IPS-NIHi7 (cell line): ENCODE data around the gene TNS4.

ENCODE experiments used
- DNase-seq: peaks from one replicate; pipeline ENCODE4 v3.0.0; 2012; ENCODE audit warnings: mixed read lengths; ENCODE audit errors: extremely low spot score

Gene TNS4

DNA sequence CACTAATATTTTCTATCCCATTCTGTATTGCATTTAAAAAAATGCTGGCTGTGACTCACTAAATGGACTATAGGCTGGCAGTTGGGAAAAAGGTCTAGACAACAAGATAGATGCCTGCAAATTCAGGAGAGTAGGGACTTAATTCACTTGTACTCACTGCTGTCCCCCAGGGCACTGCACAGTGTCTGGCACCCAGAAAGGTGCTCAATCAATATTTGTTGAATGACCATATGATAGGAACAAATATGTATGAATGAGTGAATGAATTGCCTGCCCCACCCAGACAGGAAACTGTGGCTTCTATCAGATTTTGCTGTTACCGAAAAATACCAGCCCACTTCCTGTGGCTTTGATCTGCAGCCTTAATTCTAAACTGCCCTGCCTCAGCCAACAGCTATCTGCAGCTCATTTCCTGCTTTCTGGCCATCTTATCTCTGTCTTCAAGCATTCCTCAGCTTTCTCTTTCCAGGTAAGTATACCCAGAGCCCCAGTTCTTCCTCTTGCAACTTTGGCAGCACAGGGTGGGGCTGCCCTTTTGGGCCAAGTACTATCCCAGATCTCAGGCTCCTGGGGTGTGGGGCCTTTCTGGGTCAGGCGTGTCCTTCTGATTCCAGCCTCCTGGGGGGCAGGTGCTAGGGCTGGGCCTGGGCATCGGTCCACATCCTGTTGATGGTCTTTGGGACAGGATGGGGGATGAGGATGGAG lies 15.3 kb upstream of the TNS4 start:
- DNase-seq, result no peak

DNA sequence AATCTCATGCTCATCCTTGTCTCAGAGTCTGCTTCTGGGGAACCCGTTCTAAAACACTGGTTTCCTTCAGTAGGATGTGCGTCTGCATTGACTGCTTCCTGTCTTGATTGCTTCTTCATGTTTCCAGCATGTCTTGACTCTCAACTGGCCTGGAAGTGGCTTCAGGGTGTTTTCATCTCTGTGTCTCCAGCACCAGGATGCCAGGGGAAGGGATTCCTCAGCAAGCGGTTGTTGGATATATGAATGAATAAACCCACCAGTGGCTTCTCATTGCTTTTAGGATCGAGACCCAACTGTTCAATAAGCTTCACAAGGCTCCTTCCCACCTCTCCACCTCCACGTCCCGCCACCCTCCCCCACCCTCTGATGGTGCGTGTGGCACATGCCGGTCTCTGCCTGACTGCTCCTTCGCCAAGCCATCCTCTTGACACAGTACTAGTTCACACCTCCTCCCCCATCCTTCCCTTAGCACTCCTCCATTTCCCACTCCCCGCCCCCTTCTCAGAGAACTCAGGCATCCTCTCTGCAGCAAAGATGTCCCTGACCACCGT lies 14.1 kb upstream of the TNS4 start:
- no peak for DNase-seq

DNA sequence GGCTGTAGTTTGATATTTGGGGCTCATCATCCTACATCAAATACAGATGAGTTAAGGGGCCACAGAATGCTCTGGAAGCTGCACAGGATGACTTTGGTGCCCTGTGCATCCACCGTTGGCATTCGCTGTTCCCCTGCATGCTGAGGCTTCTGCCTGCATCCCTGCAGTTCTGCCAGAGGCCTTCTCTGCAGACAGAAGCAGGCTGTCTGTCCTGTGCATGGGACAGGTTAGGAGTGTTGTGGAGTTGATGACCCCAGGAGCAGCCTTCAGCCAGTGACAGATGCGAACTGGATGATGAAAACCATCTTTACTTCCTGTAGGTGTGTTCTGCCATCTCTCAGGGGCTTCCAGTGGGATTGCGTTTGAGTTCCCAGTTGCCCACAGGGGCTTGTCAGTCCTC lies 13.6 kb upstream of the TNS4 start:
- DNase-seq, result no peak

DNA sequence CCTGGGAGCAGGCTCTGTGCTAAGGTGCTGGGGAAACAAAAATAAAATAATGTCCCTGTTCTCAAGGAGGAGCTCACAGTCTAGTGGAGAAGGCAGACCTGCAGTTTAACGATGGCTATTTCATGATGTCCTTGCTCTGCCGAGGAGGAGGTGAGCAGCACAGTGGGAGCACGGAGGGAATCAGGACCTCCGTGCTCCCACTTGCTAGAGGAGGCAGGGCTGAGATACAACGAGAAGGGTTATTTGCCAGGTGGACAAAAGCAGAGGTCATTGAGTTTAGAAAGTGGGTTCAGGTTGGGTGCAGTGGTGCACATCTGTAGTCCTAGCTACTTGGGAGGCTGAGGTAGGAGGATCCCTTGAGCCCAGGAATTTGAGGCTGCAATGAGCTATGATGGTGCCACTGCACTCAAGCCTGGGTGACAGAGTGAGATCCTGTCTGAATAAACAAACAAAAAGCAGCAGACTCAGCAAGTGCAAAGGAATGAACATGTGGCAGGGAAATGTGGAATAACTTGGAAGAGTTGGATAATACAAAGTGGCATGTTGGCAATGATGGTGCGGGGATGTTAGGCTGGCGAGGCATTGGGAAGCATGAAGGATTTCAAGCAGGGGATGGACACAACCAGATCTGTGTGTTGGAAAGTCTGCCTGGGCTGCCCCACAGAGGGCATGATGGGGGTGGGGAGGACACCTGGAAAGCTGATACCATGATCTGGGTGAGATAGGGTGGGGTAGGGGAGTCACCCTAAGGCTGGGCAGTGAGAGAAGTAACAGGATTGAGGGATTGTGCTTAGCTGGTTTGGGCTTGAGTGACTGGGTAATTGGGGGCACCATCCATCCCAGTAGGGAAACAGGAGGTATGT lies 12.8 kb upstream of the TNS4 start:
- no peak for DNase-seq

DNA sequence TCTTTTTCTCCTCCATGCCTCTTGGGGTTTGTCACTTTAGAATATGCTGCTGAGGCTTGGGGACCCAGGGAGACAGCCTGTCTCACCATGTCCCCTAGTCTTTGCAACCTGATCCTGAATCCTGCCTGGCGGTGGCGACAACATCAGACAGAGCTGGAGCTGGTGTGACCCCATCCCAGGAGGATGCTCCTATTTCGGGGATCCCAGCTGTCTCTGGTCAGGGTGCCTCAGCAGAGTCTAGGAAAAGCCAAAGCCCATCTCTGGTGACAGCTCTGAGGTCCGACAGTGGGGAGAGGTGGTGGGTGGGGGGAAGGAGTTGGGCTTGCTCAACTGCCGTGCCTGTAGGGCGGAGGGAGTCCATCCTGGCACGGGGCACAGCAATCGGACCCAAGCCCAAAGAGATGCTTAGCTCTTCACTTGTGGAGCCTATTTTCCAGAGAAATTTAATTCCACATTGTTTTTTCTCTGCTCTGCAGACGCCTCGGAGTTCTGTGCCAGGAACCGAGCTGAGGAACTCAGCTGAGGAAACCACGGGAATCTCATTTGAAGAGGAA lies 10.3 kb upstream of the TNS4 start:
- no peak for DNase-seq

DNA sequence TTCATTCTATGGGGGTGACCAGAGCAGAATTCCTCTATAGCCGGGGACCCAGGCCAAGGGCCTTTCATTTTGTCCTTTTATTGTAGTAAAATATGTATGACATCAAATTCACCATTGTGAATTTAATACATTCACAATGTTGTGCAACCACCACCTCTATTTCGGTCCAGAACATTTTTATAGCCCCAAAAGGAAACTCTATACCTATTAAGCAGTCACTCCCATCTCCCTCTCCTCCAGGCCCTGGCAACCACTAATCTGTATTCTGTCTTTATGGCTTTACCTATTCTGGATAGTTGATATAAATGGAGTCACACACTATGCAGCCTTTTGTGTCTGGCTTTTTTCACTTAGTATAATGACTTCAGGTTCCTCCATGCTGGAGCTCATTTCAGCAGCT lies 9.7 kb upstream of the TNS4 start:
- no peak for DNase-seq

DNA sequence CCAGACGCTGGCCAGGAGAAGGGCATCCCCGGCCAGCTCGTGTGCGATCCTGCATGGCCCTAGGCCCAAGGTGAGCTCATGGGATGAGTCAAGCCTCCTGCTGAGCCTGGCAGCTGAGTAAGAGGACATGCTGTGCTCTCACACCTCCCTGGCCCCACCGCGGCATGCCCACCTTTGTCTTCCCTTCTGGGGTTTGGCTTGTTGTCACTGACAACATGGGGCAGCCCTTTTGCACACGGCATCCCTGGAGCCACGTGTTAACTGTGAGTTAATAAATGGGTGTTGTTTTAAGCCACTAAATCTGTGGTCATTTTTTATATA lies 8.9 kb upstream of the TNS4 start:
- peak; percentile 61 for DNase-seq

DNA sequence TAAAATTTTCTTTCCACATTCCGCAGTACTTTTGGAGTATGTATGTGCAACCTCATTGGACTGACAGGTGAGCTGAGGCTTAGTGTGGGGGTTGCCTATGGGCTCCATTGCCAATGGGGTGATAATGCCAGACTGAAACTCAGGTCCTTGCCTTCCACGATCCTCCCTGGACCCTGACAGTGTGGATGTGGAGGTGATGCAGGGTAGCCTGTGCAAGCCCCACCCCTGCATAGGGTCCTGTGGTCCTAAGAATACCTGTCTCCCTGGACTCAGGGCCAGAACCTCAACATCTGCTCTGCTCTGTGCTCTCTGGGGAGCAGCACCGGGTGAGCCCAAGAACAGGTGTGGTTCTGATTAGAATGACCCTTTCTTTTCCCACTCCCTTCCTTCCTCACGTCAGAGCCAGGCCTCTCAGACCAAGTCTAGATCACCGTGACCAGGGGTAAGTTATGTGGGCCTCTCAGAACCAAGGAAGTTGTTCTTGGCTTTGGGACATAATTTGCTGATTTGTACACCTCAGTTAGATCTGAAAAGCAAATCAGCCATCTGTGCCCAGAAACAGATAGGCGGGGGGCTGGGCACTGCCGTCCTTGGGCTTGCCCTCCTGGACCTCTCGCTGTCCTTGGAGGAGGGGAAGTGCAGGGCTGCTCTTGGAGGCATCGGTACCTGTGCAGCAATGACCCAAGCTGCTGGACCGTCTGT lies 8.4 kb upstream of the TNS4 start:
- no peak for DNase-seq

DNA sequence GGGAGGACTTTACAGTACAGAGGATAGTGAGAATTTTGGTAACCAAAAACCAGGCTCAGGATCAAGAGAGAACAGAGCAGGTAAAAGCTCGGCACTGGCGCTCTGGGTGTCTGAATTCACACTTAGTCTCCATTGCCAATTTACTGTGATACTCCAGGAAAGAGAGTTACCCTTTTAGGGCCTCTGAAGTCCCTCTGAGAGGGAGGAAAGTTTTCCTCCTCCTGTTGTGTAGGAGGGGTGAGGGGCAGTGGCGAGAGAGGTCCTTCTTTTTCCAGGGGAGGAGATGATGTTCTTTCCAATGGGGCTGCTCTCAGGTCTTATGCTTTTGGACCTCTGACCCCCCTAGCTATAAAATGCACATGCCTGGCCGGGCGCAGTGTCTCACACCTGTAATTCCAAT lies 5.4 kb upstream of the TNS4 start:
- DNase-seq, result no peak

DNA sequence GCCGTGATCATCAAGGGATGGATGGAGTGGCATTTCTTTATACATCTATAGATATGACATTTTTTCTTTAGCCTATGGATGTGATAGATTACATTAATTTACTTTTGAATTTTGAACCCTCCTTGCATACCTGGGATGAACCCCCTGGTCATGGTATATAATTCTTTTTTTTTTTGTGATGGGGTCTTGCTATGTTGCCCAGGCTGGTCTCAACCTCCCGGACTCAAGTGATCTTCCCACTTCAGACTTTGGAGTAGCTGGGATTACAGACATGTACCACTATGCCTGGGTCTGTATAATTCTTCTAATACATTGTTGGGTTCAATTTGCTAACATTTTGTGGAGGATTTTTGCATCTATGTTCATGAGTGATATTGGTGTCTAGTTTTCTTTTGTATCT lies 1.7 kb upstream of the TNS4 start:
- DNase-seq, result no peak

DNA sequence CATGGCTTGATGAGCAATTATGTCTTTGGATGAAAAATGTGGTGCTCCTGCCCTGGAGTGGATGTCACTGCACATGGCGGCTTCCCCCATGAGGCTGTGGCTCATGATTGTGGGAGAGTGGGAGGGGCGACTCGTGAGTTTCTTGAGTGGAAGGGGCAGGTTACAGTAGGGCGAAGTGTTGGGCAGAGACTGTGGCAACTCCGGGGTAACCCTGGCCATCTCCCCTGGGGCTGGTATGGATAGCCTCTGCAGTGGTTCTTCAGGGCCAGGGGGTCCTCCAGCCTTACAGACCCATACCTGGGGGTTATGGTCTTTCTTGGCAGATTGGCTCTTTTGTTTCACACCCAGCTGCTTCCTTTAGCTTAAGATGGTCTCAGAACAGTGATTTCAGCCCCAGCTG lies 1.3 kb upstream of the TNS4 start:
- DNase-seq, result no peak

DNA sequence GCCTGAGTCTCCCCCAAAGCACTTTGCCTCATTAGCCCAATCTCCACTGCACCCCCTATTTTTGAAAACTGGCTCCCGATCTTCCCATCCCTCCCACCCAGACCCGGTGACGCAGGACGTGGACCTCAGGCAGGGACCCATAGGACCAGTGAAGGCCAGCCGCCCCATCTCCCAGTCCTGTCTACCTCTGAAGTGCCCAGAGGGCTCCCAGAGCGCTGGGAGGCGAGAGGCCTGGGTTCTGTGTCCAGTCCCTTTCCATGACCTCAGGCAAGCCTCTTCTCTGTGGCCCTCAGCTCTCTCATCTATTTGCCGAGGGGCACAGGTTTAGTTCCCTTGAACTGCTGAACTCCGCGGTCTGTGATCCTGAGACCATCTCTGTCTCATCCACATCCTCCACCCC lies 714 bp downstream of the TNS4 start:
- no peak for DNase-seq

DNA sequence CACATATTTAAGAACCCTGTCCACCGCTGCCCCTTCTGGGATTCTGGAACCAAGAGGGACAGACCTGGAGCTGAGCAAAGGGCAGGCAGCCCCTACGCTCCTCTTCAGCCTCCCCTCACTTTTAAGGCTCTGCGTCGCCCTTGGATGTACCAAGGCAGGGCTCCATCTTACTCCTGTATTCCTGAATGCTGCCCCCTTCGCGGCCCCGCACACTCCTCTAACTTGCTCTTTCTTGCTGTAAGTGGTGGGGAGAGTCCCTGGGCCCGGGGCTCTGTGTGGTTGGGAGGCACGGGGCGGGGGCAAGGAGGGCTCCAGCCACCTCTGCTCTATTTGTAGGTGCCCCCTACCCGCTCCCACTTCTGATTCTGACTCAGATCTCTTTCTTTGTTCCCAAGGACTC lies 1.2 kb downstream of the TNS4 start:
- DNase-seq, result no peak

DNA sequence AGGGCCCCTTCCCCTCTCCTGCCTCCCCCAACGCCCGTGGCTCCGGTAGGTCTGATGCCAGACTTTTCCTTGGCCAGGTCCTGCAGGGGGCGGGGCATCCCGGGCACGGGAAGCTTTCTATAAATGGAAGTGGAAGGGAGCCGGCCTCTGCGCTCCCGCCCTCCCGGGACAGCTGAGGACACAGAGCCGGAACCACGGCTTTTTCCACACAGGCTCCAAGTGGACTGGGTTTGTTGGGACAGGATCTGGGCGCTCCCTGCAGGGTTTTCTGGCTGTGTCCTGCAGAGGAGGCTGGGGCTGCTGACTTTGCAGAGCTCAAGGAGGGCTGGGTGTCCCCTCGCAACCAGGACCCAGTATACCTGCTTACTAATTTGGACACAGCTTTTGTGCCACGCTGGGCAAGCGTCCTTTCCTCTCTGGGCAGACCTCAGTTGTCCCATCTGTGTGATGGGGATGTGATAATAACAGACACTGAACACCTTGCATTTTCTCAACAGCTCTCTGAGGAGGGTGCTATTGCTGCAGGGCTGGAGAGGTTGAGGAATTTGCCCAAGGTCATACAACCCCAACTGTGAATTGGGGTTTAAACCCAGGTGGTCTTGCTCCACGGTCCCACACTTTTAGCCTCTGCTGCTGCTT lies 1.8 kb downstream of the TNS4 start:
- peak; percentile 81 for DNase-seq

DNA sequence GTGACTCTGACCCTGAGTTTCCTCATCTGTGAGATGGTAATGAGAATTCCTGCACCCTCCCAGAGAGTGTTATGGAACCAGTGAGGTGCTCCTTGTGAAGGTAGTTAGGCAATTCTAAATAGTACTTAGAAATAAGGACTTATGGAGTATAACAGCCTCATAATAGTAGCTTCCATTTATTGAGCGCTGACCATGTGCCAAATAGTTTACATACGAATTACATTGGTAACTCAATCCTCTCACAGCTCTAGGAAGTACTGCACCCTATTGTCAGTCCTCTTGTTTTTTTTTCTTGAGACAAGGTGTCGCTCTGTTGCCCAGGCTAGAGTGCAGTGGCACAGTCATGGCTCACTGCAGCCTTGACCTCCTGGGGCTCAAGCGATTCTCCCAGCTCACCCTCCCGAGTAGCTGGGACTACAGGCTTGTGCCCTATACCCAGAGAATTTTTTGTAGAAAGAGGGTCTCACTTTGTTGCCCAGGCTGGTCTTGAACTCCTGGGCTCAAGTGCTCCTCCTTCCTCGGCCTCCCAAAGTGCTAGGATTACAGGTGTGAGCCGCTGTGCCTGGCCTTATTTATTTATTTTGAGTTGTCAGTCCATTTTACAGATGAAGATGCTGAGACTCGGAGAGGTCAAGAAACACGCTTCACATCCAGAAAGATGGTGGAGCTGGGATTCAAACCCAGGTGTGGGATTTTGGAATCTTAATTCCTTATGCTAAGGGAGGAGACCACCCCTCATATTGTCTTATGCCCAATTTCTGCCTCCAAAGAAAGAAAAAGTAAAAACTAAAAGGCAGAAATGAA lies 2.9 kb downstream of the TNS4 start:
- no peak for DNase-seq

DNA sequence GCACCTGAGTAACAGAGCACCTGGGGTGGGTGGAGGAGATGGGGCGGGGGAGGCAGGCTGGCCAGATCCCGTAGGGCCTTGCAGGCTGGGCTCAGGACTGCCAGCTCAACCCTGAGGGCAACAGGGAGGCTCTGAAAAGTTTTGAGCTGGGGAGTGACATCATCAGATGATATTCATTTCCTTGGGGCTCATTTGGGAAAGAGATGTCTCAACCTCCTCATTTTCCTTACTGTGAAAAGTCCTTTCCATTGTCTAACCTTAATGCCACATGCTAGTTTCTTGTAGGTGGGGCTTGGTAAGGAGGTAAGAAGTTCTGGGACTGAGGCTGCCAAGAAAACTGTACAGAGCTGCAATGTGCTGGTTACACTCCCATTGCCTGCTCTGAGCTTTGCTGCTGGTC lies 3.7 kb downstream of the TNS4 start:
- DNase-seq, result no peak

DNA sequence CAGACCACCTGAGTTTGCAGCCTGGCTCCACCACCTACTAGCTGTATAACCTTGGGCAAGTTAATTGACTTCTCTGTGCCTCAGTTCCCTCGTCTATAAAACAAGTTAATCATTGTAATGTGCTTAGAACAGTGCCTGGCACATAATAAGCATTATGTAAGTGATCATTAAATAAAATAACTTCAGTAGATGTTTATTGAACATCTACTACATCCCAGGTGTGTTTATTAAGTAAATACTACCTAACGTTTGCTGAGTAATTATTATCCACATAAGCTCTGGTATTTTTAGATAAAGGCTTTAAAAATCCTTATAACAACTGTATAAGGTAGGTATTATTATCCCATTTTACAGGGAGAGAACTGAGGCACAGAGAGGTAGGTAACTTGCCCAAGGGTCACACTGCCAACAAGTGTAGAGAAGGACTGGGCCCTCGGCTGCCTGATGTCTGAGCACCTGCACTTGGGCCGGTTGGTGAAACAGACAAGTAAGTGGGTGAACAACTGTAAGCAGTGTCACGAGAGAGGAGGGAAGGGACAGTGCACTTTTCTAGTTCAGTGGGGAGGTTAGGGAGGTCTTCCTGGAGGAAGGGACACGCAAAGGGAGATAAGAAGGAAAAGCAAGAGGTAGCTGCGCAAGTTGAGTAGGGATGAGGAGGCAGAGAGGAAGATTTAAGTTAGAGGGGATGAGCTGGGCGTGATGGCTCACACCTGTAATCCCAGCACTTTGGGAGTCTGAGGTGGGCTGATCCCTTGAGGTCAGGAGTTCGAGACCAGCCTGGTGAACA lies 4.6 kb downstream of the TNS4 start:
- DNase-seq, result no peak

DNA sequence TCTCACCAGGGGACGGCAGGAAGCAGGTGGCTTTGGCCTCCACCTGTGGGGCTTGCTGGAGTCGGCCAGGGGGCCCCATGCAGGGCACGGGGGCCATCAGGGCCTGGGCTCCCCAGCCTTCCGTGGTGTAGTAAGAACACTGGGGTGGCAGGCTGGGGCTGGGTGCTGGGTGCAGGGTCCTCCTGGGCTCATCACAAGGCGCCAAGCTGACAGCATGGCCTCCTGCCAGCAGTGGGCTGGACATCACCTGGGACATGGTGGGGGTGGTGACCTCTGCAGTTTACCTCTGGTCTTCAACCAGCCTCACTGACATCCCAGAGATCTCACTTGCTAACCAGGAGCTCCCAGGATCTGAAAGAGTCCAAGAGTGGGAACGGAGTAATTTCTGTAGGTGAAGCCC lies 5.3 kb downstream of the TNS4 start:
- DNase-seq, result no peak

DNA sequence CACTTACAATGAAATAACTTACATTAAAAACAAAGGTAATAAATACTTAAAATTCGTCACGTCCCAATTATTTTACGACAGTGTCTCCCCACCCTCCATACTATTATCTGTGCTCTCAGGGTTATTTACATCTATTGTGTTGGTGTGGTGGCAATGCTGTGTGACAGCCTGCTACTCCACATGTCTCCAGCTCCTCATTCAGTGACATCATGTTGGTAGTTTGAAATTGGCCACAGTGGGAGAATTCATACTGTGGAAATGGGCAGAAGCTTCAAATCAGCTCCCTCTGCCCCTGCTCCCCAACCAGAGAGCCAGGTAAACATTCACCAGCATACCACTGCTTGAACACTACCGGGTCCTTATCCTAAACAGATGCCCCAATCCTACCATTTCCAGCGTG lies 6.3 kb downstream of the TNS4 start:
- no peak for DNase-seq

DNA sequence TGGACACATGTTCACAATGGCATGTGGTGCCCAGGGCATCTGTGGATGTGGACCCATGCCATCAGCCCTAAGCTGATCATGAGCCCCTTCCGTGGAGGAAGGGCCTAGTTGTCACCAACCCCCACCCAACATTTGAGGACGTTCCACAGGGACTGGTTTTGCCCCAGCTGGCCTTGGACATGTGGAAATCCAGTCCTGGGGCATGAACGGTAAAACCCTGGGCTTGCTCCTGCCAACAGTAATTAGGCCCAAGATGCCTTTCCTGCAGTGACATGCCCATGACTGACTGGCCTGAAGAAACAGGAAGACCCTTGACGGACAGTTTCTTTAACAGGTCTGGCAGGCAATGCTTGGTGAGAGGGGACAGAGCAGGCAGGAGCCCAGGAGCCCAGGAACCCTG lies 7.7 kb downstream of the TNS4 start:
- no peak for DNase-seq
